WERI-Rb-1 (cell line): ENCODE data around the gene KCNK7.
"Not testable (repeated sequence)": the region's sequence is repeated elsewhere in the genome, so short reads cannot be mapped to it uniquely, and the experiment has no call there.

Experiments used
- DNase-seq: peaks from one replicate; pipeline ENCODE4 v3.0.0-alpha.2; 2020
- H3K27ac ChIP-seq: fragments of 250-450 bp; sonication (Bioruptor Pico); 2 replicates; pipeline ENCODE4 v1.5.1; 2020; ENCODE audit warnings: mild to moderate bottlenecking, moderate library complexity
- H3K27me3 ChIP-seq: fragments of 250-450 bp; sonication (Bioruptor Pico); 2 replicates; pipeline ENCODE4 v1.5.1; 2021; ENCODE audit warnings: mild to moderate bottlenecking, low read depth, moderate library complexity; ENCODE audit not compliant: insufficient read depth, severe bottlenecking
- H3K36me3 ChIP-seq: fragments of 250-450 bp; sonication (Bioruptor Pico); 2 replicates; pipeline ENCODE4 v1.5.1; 2020; ENCODE audit warnings: mild to moderate bottlenecking, moderate library complexity
- H3K4me3 ChIP-seq: 2 replicates; pipeline ENCODE4 v1.5.1; 2011; ENCODE audit warnings: low read depth, mild to moderate bottlenecking, control low read depth, low read length
- H3K9me3 ChIP-seq: fragments of 250-450 bp; sonication (Bioruptor Pico); 2 replicates; pipeline ENCODE4 v1.5.1; 2021; ENCODE audit warnings: mild to moderate bottlenecking, moderate library complexity; ENCODE audit not compliant: severe bottlenecking
- CTCF ChIP-seq: IDR thresholded peaks from 2 replicates; pipeline ENCODE4 v1.5.1; 2011; ENCODE audit warnings: low read depth, mild to moderate bottlenecking, control low read depth, inconsistent platforms, low read length

KCNK7 gene

GRCh38 chr11:65565624-65566453 is 29.8 kb downstream of the KCNK7 start:
- no peak for DNase-seq
- Histone ChIP-seq H3K27me3 (no peaks in the 10 kb centered on the region), H3K4me3 (no peak overlapping the region), H3K9me3 (no peaks in the 10 kb centered on the region), H3K36me3 (peaks cover 3% of the 10 kb centered on the region), H3K27ac (no peak overlapping the region)
- TF ChIP-seq CTCF: no peak

GRCh38 chr11:65564879-65565559 is 30.6 kb downstream of the KCNK7 start:
- H3K27me3 ChIP-seq, H3K9me3 ChIP-seq, H3K4me3 ChIP-seq, H3K27ac ChIP-seq, DNase-seq, H3K36me3 ChIP-seq: not testable (repeated sequence)

GRCh38 chr11:65563601-65564000 is 32.0 kb downstream of the KCNK7 start:
- DNase-seq: no peak
- no peaks in the 10 kb centered on the region for H3K27me3 ChIP-seq
- H3K36me3 ChIP-seq: peaks cover 2% of the 10 kb centered on the region
- TF ChIP-seq CTCF: no peak
- H3K27ac ChIP-seq: no peak overlapping the region
- no peaks in the 10 kb centered on the region for H3K9me3 ChIP-seq
- no peak overlapping the region for H3K4me3 ChIP-seq

GRCh38 chr11:65562788-65563187 is 32.8 kb downstream of the KCNK7 start:
- H3K4me3 ChIP-seq: no peak overlapping the region
- TF ChIP-seq CTCF: no peak
- H3K9me3 ChIP-seq: no peaks in the 10 kb centered on the region
- no peak overlapping the region for H3K27ac ChIP-seq
- H3K27me3 ChIP-seq: no peaks in the 10 kb centered on the region
- no peak for DNase-seq
- H3K36me3 ChIP-seq: no peaks in the 10 kb centered on the region

- no peak overlapping the region for H3K27ac ChIP-seq
- no peak for DNase-seq
- TF ChIP-seq CTCF: no peak
Measured at GRCh38 chr11:65562020-65562419, 33.6 kb downstream of the KCNK7 start.

GRCh38 chr11:65560555-65561418 is 34.8 kb downstream of the KCNK7 start:
- Histone ChIP-seq H3K27me3 (no peaks in the 10 kb centered on the region), H3K9me3 (no peaks in the 10 kb centered on the region), H3K4me3 (no peak overlapping the region), H3K36me3 (no peaks in the 10 kb centered on the region), H3K27ac (peak overlapping the region; percentile 20; the same call in 1 of the 2 replicates)
- DNase-seq: peak; percentile 74
- no peak for TF ChIP-seq CTCF

More at GRCh38 chr11:65562020-65562419, 33.6 kb downstream of the KCNK7 start:
- Histone ChIP-seq H3K36me3 (no peaks in the 10 kb centered on the region), H3K27me3 (no peaks in the 10 kb centered on the region), H3K4me3 (no peak overlapping the region), H3K9me3 (no peaks in the 10 kb centered on the region)
